ENCODE results near the gene TXLNB. TPM values are rescaled to one million over a fixed set of nuclear protein-coding genes. Genes with fewer than 3 reads are reported as not detected.

The TXLNB gene
- total RNA-seq, 1 experiment from 2014 or later: 1.0 TPM

GRCh38 chr6:139201378-139201777 lies 90.4 kb downstream of the TXLNB start:
- DNase-seq: no peak
- Histone ChIP-seq H3K27me3 (no peaks in the 10 kb centered on the region), H3K4me1 (no peaks in the 10 kb centered on the region)

GRCh38 chr6:139198529-139199288 lies 93.1 kb downstream of the TXLNB start:
- Histone ChIP-seq H3K27ac (no peak overlapping the region), H3K27me3 (no peaks in the 10 kb centered on the region), H3K4me3 (no peak overlapping the region), H3K9me3 (replicated peaks) (no peaks in the 10 kb centered on the region), H3K4me1 (no peaks in the 10 kb centered on the region), H3K36me3 (no peaks in the 10 kb centered on the region)
- no peak for DNase-seq

More at GRCh38 chr6:139201378-139201777, 90.4 kb downstream of the TXLNB start:
- H3K27ac ChIP-seq: no peak overlapping the region
- H3K4me3 ChIP-seq: no peak overlapping the region
- H3K36me3 ChIP-seq: no peaks in the 10 kb centered on the region
- 0 out of 2 replicates have a peak, but pooled peaks cover 3% of the 10 kb centered on the region for H3K9me3 ChIP-seq (replicated peaks)

GRCh38 chr6:139194740-139195139 lies 97.1 kb downstream of the TXLNB start:
- no peak for DNase-seq
- Histone ChIP-seq H3K4me3 (no peak overlapping the region), H3K27ac (no peak overlapping the region)

More at GRCh38 chr6:139194740-139195139, 97.1 kb downstream of the TXLNB start:
- no peaks in the 10 kb centered on the region for H3K4me1 ChIP-seq
- H3K9me3 ChIP-seq (replicated peaks): no peaks in the 10 kb centered on the region
- H3K36me3 ChIP-seq: no peaks in the 10 kb centered on the region
- no peaks in the 10 kb centered on the region for H3K27me3 ChIP-seq

Other genes starting within 250 kb of the TXLNB start
- gene HECA, start 156.9 kb downstream of the TXLNB start, total RNA-seq (2014; rRNA removed; shearing (Covaris generic)): 24.2 and 24.3 TPM in 2 replicates
- gene CITED2, start 82.7 kb upstream of the TXLNB start, total RNA-seq (2014; rRNA removed; shearing (Covaris generic)): 23.6 and 24.6 TPM in 2 replicates